HG02588 (cell line): ENCODE measurements around the gene SPINDOC.
"Not testable (repeated sequence)": the region's sequence is repeated elsewhere in the genome, so short reads cannot be mapped to it uniquely, and the experiment has no call there.

ENCODE experiments used
- ATAC-seq: cut with Tn5 transposase; IDR thresholded peaks from one replicate; pipeline ENCODE4 v1.9.1; 2021; ENCODE audit warnings: mild to moderate bottlenecking, moderate library complexity; ENCODE audit not compliant: unreplicated experiment

Gene SPINDOC, protein sequence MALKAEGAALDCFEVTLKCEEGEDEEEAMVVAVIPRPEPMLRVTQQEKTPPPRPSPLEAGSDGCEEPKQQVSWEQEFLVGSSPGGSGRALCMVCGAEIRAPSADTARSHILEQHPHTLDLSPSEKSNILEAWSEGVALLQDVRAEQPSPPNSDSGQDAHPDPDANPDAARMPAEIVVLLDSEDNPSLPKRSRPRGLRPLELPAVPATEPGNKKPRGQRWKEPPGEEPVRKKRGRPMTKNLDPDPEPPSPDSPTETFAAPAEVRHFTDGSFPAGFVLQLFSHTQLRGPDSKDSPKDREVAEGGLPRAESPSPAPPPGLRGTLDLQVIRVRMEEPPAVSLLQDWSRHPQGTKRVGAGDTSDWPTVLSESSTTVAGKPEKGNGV

DNA sequence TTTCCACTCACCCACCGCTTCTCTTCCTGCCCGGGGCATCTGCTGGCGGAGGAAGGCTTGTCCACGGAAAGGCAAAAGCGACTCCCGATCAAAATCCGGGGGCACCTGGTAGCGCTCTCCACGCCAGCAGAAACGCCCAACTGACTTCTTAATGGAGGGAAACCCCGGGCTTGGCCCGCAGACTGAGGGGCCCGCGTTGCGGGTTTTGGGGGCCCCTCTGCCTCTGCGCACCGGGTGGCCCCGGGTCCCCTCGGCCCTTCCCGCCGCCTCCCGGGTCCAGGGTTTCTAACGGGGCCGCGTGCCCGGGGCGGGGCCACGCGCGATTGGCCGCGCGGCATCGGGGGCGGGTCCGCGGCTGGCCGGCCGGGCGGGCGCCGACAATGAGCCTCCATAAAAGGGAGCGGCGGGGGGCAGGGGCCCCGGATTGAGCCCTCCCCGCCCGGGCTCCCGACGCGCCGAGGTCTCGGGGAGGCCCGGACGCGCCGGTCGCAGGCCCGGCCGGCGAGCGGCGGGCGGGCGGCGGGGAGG, at the start of gene SPINDOC:
SPINDOC (plus strand) TSS at position 422 of the 528 bp plus-strand sequence. CDS start 231 bp downstream, outside the sequence.
- ATAC-seq = peak; percentile 80

DNA sequence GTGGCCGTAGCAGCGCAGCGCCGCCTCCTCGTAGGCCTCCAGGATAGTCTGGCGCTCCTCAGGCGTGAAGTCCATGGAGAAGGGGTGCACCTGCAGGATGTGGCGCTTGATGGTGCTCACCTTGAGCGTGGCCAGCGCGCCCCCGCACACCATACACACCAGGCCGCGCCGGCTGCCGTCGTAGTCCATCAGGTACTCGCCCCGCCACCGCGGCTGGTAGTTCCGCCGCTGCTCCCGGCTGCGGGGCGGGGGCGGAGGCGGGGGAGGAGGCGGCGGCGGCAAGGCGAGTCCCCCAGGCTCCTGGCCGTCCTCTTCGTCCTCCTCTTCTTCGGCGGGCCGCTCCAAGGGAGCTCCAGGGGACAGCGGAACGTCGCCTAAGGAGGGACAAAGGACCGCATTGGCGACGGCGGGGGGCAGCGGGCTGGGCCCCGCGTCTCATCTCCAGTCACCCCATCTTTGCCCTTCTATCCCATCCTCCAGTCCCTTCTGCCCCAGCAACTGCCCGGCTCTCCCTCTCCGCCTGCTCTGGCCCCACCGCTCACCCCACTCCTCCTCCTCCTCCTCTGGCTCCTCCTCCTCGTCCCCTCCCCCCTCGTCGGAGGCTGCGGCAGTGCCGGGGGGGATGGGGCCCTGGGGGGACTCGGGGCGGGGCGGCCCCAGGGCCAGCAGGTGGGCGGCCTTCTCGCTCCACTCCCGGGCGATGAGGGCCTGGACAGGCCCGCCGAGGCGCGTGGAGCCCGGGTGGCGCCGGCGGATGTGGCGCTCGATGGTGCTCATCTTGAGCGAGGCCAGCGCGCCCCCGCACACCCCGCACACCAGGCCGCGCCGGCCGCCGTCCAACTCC, 49.5 kb upstream of the SPINDOC start:
- ATAC-seq = no peak

DNA sequence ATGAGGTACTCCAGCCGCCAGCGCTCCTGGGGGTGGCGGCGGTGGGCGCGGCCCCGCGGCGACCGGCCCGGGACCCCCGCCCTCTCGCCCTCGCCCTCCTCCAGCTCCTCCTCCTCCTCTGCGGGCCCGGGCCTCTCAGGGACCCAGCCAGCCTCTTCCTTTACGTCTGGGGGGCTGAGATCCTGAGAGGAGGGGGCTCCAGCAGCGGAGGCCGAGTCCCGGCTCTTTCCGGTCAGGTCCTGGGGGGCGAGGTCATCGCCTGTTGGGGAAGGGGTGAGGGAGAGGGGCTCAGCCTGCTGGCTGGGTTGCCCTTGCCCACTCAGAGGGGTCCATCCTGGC, 48.9 kb upstream of the SPINDOC start:
- ATAC-seq = no peak

DNA sequence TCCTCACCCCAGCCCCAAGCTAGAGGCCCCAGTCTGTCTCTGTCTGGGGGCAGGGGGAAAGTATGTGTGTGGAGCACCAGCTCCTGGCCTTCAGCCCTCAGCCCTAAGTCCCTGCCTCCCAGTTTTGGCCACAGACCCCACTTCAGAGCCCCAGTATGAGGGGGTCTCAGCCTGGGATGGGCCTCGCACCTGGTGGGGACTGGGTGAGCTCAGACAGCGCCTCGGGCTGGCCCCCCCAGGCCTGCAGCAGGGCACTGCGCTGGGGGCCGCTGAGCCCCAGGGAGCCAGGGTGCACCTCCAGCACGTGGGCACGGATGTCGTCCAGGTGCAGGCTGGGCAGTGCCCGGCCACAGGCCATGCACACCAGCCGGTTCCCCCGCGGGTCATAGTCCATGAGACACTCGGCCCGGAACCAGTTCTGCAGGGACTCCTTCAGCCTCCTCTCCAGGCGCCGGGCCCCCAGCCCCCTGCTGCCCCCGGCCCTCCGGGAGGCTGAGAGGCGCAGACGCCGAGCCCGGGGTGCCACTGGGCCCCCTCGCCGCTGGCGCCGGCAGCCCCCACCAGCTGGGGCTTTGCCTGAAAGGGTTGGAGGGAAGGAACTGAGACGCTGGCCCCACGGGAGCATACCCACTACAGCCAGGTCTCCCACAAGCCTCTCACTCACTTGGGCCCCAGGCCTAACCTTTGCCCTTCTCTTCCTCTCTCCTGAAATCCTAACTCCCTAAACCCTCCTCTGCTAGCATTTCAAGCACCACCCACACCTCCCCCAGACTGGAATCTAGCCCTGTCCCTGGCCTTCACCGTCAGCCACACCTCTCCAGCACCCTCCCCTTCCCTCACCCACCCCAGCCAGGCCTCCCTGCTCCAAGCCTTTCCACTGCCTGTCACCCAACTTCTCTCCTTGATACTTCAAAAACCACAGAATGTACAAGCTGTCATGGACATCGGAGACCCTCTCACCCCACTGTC, 48.3 kb upstream of the SPINDOC start:
- no peak for ATAC-seq

DNA sequence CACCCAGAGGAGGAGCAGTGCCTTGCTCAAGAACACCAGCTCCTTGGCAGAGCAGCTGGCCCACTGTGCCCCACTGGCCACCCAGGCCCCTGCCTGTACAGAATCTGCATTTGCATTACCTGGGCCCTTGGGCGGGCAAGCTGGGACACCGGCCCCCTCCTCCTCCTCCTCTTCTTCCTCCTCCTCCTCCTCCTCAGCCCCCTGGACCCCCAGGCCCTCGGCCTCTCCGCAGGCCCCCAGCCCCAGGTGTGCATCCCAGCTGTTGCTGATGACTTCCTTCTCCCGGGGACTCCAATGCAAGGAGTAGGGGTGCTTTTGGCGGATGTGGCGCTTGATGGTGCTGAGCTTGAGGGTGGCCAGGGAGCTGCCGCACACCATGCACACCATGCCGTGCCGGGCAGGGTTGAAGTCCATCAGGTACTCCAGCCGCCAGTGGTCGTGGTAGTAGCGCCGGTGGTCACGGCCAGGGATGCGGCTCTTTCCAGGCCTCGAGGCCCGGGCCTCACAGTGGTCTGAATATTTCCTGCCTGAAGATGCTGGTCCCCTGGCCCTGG, 47.5 kb upstream of the SPINDOC start:
- no peak for ATAC-seq

DNA sequence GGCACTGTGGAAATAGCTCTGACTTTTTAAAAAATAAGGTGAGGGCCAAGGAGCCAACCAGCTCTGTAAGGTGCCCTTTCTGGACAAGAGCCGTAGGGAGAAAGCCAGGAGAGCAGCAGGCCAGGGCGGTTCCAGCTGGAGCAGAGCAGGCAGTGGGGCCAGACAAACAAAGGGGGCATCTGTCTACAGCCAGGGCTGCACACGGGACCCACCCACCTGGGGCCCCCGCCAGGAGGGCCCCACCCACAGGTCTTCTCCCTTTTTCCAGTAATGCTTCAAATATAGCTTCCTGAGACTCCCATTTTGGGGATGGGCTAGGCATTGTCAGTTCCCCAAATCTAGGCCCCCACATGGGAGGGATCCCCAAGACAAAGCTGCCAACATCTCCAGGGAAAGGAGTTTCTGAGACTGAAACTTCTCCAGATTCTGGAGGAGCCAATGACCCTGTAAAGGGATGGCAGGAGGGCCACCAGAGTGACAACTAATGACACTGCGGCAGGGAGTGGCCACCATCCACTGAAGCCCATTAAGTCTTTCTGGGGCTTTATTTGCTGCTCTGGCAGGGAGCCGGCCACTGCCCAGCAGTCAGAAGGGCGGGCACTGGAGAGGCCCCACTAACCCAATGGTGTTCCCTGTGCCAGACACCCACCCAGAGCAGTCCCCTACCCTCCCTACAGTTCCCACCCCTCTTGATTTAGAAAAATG, 46.6 kb upstream of the SPINDOC start:
- ATAC-seq = no peak

DNA sequence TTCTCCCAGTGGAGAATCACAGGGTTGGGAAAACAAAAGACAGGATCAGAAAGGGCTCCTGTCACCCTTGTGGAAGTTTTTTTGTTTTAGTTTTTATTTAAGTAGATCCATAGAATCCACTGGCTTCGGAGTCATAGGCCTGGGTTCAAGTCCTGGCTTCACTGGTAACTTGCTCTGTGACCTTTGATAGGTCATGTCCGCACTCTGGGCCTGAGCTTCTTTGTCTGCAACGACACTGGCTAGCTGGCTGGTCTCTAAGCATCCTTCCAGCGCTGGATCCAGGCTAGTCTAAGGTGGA, 46.0 kb upstream of the SPINDOC start:
- no peak for ATAC-seq

DNA sequence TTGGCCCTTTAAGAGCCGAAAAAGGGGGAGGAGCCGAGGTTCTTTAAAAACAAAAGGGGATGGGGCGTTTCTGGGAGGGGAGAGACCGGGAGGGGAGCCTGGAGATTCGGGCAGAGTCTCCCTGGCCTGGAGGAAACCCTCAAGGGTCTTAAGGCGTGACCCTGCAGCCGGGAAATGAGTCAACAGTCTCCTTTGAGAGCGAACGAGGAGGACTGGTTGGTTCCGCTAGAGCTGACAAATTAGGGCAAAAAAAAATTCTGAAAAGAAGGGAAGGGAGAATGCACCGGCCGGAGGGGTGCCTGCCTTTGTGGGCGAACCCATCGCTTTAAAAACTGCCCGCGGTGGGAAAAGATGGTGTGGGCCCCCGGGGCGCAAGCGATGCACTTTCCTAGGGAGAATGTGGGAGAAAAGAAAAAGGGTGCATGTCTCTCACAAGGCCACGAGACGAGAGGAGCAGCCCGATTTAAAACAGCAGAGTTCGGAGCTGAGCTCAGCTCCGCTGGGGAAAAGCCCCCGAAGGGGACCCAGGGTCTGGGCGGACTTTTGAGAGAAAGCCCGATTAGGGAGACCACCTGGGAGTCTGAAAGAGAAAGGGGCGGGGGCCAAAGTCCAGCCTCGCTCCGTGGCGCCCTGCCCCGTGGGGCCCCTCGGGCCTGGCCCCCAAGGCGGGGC, 45.6 kb upstream of the SPINDOC start:
- ATAC-seq = no peak

DNA sequence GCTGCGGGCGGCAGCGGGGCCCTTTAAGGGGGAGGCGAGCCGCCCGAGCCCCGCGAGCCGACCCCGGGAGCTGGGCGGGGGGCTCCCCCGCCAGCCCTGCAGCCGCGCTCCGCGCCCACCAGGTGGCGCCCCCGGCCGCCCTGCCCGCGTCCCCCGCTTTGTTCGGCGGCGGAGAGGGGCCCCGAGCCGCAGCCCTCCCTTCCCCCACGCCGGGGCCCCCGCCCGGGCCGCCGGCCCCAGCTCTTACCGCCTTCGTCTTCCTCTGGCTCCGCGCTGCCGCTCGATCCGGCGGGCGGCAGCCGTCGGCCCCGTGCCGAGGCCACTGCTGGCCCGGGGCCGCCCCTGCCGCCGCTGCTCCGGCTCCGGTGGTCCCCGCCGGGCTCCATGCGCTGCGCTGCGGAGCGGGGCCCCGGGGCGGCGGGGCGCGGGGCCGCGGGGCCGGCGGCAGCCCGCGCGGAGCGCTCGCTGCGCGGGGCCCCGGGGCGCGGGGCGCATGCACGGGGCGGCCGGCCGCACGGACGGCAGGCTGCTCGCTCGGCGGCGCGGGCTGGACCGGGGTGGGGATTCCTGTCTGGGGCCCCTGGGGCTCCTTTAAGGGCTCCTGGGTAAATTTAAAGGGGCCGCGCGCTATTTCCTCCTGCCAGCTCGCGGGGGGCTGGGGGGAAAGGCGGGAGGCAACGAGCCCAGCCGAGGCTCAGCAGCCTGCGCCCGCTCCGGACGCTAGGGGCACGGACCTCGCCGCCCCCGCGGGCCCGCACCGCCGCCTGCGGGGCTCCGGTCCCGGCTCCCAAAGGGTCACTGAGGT, 44.8 kb upstream of the SPINDOC start, which contains the start of gene ZFTA:
ZFTA (minus strand) TSS at position 539 of the 805 bp plus-strand sequence; CDS start at position 386, 153 bp downstream.
- ATAC-seq = peak; percentile 57

DNA sequence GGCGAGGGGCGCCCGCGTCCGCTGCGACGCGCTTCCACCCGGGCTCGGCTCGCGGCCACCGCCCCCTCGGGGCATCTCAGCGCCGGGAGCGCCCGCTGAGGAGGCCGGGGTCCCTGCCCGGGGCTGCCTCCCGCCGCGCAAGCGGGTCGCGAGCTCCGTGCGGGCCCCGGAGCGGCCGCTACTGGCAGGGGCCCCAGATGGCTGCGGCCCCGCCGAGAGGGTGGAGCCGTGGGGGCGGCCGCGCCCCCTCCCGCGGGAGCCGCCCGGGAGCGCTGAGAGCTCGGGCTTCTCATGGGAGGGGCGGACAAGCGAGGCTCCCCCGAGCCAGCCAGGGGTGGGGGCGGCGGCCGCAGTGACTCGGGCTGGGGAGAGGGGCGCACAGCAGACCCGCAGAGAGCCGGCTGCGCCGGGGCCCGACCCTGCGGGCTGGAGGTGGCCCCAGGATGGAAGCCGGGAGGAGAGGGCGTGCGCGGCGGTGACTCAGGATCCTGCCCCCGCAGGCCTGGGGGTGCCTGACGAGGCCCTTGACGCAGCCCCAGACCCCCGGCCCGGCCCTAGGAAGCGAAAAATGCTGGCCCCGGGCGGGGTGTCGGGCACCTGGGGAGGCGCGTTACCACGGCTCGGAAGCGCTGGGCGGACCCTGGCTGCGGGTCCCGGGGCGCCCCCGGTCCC, 44.1 kb upstream of the SPINDOC start:
- peak; percentile 22 for ATAC-seq

DNA sequence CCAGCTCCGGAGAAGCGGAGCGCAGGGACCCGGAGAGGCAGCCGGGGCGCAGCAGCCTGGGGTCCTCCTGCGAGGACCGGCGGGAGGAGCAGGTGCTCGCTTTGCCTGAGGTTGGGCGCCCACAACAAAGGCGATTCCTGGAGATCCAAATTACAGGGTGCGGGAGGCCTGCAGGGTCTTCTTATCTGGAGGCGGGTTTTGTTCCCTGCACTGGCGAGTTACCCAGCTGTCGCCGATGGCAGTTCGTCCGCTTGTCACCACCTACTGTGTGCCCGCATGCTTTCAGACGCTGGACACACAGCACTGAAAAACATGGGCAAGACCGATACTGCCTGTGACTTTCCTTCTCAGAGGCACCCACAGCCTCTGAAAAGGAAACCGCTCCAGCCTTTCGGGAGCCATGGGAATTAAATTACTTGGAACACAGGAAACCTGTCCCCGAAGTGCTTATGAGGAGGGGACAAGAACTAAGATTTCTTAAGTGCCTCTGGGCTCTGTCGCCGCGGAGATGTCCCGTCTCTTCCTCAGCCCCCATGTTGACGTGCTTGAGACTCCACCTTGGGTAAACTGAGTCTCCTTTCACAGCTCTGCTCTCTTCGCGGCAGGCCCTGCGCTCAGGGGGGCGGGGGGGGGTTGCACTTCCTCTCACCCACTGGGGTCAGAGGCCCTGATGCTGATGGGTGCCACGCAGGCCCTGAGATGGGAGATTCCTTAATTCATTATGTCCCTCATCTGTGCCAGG, 43.4 kb upstream of the SPINDOC start:
- ATAC-seq = no peak

DNA sequence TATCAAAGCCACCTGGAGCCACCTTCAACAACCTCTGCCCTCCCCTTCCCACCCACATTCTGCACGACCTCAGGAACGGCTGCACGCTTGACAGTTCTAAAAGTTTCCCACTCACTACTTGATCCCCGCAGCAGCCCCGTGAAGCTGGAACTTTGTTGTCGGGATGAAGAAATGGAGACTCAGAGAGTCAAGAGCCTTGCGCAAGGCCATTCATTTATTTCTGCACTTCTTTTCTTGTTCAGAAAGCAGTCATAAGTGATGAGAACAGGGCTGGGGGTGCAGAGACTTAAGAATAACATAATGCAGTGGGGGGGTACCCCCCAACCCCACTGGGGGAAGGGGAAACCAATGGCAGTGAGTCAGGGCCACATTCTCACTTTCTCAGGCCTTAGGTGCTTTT, 42.5 kb upstream of the SPINDOC start:
- ATAC-seq = no peak

DNA sequence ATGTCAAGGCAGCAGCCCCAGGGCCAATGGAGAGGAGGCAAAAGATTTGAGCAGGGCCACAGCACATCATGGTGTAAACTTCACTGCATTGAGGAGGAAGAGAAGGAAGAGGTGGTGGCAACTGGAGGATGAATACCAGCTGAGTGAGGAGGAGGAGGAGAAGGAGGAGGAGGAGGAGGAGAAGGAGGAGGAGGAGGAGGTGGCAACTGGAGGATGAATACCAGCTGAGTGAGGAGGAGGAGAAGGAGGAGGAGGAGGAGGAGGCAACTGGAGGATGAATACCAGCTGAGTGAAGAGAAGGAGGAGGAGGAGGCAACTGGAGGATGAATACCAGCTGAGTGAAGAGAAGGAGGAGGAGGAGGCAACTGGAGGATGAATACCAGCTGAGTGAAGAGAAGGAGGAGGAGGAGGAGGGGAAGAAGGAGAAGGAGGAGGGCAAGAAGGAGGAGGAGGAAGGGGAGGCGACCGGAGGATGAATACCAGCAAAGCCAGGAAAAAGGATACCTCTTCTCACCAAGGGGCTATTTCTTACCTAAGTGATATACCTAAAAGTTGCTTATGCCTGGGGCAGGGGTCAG, 41.4 kb upstream of the SPINDOC start:
- ATAC-seq = not testable (repeated sequence)

DNA sequence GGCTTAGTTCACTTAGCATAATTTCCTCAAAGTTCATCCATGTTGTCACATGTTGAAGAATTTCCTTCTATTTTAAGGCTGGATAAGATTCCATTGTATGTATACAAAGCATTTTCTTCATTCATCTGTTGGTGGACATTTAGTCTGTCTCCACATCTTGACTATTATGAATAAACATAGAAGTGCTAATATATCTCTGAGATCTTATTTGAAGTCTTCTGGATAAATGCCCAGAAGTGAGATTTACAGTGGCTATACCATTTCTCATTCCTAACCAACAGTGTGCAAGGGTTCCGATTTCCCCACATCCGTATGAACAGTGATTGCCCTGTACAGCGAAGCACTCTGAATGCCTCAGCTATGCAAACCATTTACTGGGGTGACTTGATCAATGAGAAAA, 38.1 kb upstream of the SPINDOC start:
- ATAC-seq = no peak

DNA sequence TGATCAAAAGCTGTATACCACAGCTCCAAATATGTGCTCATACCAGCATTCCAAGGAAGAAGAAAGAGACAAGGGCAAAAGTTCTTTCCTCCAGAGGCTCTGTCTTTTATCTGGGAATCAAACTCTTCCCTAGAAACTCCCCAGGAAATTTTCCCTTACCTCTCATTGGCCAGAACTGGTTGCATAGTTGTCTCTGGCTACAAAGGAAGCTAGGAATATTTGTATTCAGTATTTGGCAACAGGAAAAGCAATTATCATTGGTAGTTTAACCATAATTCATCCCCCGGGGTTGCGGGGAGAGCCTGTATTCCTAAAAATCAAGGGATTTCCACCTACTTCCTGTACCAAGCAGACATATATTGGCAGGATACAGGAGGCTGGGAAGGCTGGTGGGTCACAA, 34.2 kb upstream of the SPINDOC start:
- ATAC-seq = no peak

DNA sequence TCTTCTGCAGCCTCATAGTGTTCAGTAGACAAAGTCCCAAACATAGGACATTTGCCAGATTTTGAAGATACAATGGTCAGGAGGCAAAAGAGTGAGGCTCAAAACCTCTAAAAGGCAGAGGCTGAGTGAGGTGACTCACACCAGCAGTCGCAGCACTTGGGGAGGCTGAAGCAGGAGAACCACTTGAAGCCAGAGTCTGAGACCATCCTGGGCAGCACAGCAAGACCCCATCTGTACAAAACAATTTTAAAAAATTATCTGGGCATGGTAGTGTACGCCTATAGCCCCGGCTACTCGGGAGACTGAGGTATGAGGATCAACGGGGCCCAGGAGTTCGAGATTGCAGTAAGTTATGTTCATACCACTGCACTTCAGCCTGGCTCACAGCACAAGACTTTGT, 30.5 kb upstream of the SPINDOC start:
- no peak for ATAC-seq
